ENCODE measurements around the gene HMCN2. TPM values are rescaled to one million over a fixed set of nuclear protein-coding genes. Genes with fewer than 3 reads are reported as not detected.

Gene HMCN2
- total RNA-seq, 1 donor = under 0.01 TPM

DNA sequence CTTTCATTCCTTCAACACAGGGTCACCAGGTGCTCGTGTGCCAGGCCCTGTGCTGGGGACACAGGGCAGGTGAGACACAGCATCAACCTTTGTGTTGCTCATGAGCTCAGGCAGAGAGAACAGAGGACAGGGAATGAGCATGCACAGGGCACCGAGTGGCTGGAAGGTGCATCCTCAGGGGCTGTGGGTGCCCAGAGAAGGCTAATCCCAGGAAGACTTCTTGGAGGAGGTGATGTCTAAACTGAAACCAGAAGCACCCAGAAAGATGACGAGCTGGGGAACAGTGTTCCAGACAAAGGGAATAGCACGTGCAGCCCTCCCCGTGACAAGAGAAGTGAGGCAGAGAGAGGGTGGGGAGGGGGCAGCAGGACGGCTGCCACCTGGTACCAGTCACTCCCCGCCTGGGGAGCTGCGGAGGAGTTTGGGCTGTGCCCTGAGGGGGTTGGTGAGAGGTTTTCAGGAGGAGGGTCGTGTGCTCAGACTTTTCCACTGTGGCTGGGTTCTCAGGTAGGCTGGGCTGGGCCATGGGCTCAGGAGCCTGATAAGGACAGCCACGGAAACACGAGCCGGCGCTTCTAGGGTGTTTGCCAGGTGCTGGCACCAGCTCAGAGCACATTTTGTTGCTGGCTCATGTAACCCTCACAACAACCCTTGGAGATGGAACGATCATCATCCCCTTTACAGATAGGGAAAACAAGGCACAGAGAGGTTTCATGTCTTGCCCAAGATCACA is 46.0 kb downstream of the HMCN2 start:
- Histone ChIP-seq H3K36me3 (ENCODE audit: insufficient read depth, low read length) (no peaks in the 10 kb centered on the region), H4K20me1 (ENCODE audit: insufficient read depth, low read length) (no peaks in the 10 kb centered on the region), H3K79me2 (ENCODE audit: insufficient read depth, low read length) (no peaks in the 10 kb centered on the region), H2AFZ (ENCODE audit: low read length) (no peak overlapping the region), H3K4me2 (ENCODE audit: insufficient read depth, low read length) (no peak overlapping the region), H3K4me3 (ENCODE audit: insufficient read depth, low read length) (no peak overlapping the region), H3K9me3 (ENCODE audit: low read depth, low read length) (no peaks in the 10 kb centered on the region), H3K4me1 (ENCODE audit: insufficient read depth, low read length) (no peaks in the 10 kb centered on the region), H3K27me3 (ENCODE audit: insufficient read depth, low read length) (peaks cover 2% of the 10 kb centered on the region), H3K27ac (ENCODE audit: low read depth, low read length) (no peak overlapping the region)
- peak; percentile 44 for DNase-seq (ENCODE audit: insufficient read length, low spot score, missing footprints)
- TF ChIP-seq, protein P1, sequence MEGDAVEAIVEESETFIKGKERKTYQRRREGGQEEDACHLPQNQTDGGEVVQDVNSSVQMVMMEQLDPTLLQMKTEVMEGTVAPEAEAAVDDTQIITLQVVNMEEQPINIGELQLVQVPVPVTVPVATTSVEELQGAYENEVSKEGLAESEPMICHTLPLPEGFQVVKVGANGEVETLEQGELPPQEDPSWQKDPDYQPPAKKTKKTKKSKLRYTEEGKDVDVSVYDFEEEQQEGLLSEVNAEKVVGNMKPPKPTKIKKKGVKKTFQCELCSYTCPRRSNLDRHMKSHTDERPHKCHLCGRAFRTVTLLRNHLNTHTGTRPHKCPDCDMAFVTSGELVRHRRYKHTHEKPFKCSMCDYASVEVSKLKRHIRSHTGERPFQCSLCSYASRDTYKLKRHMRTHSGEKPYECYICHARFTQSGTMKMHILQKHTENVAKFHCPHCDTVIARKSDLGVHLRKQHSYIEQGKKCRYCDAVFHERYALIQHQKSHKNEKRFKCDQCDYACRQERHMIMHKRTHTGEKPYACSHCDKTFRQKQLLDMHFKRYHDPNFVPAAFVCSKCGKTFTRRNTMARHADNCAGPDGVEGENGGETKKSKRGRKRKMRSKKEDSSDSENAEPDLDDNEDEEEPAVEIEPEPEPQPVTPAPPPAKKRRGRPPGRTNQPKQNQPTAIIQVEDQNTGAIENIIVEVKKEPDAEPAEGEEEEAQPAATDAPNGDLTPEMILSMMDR (IDR thresholded peaks at IDR 0.05; ENCODE audit: extremely low read depth, low read depth, low read length) = no peak

DNA sequence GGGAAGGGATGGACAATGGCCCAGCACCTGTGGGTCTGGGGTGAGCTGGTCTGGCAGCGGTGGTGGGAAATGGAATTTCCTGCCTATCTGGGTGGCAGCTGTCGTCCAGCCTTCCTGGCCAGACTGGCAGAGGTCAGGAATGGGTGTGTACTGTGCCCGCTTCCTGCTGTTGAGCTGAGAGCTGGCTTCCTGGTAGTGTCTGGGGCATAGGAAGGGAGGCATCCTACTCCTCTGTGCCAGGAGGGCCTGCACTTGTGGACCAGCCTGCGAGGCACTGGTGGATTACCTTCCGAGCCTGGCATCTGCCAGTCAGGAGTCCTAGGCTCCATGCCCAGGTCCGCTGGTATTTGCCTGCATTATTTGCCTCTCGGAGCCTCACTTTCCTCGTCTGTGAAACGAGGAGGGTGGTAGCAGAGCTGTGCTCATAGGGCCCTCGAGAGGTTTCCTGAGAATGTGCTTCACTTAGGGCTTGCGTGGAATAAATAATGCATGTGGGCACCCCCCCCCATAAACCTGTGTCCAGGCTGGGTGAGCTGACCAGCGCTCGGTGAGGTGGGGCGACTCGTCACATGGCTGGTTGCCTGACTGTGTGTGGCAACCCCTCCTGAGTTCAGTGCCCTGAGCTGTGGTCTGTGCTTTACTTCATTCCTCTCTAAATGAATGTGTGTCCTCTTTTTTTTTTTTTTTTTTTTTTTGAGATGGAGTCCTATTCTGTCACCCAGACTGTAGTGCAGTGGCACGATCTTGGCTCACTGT is 47.7 kb downstream of the HMCN2 start:
- Histone ChIP-seq H3K27me3 (ENCODE audit: insufficient read depth, low read length) (peaks cover 17% of the 10 kb centered on the region), H3K9me3 (ENCODE audit: low read depth, low read length) (no peaks in the 10 kb centered on the region), H2AFZ (ENCODE audit: low read length) (no peak overlapping the region), H3K4me3 (ENCODE audit: insufficient read depth, low read length) (no peak overlapping the region), H3K27ac (ENCODE audit: low read depth, low read length) (no peak overlapping the region), H3K4me2 (ENCODE audit: insufficient read depth, low read length) (no peak overlapping the region), H4K20me1 (ENCODE audit: insufficient read depth, low read length) (no peaks in the 10 kb centered on the region), H3K79me2 (ENCODE audit: insufficient read depth, low read length) (no peaks in the 10 kb centered on the region), H3K4me1 (ENCODE audit: insufficient read depth, low read length) (no peaks in the 10 kb centered on the region), H3K36me3 (ENCODE audit: insufficient read depth, low read length) (no peaks in the 10 kb centered on the region)
- DNase-seq (ENCODE audit: insufficient read length, low spot score, missing footprints) = no peak
- TF ChIP-seq, protein P1 (IDR thresholded peaks at IDR 0.05; ENCODE audit: extremely low read depth, low read depth, low read length) = no peak

GRCh38 chr9:130315446-130316226 is 50.1 kb downstream of the HMCN2 start:
- no peak overlapping the region for H3K27ac ChIP-seq (ENCODE audit: low read depth, low read length)
- H2AFZ ChIP-seq (ENCODE audit: low read length) = no peak overlapping the region
- no peaks in the 10 kb centered on the region for H3K4me1 ChIP-seq (ENCODE audit: insufficient read depth, low read length)
- no peaks in the 10 kb centered on the region for H3K36me3 ChIP-seq (ENCODE audit: insufficient read depth, low read length)
- peaks cover 28% of the 10 kb centered on the region for H3K27me3 ChIP-seq (ENCODE audit: insufficient read depth, low read length)
- H3K4me2 ChIP-seq (ENCODE audit: insufficient read depth, low read length) = no peak overlapping the region
- no peaks in the 10 kb centered on the region for H3K79me2 ChIP-seq (ENCODE audit: insufficient read depth, low read length)
- no peaks in the 10 kb centered on the region for H3K9me3 ChIP-seq (ENCODE audit: low read depth, low read length)
- TF ChIP-seq, protein P1 (IDR thresholded peaks at IDR 0.05; ENCODE audit: extremely low read depth, low read depth, low read length) = no peak
- H3K4me3 ChIP-seq (ENCODE audit: insufficient read depth, low read length) = no peak overlapping the region
- H4K20me1 ChIP-seq (ENCODE audit: insufficient read depth, low read length) = no peaks in the 10 kb centered on the region
- DNase-seq (ENCODE audit: insufficient read length, low spot score, missing footprints) = peak; percentile 57
